ENCODE measurements around the gene LAPTM5.
"Not testable (repeated sequence)": the region's sequence is repeated elsewhere in the genome, so short reads cannot be mapped to it uniquely, and the experiment has no call there.

The LAPTM5 gene

GRCh38 chr1:30757352-30758120 lies at the start of gene LAPTM5:
TSS of gene LAPTM5 (minus strand) at chr1:30757774. CDS start at chr1:30757745, 29 bp downstream.
- in situ Hi-C loops (cut with HindIII; ENCODE audit: low pct_ligation_motif_present, low pct_unique_long_range_greater_than_20kb, low sequenced_read_pairs), result no loop called here
- no peak for DNase-seq

- in situ Hi-C loops (cut with HindIII; ENCODE audit: low pct_ligation_motif_present, low pct_unique_long_range_greater_than_20kb, low sequenced_read_pairs), result loop anchor here (25.0 kb wide), 1 partner anchor 106 kb away; the partner anchor contains the start of gene SDC3
- no peak for DNase-seq
Measured at GRCh38 chr1:30806381-30807317, 49.1 kb upstream of the LAPTM5 start.

DNA sequence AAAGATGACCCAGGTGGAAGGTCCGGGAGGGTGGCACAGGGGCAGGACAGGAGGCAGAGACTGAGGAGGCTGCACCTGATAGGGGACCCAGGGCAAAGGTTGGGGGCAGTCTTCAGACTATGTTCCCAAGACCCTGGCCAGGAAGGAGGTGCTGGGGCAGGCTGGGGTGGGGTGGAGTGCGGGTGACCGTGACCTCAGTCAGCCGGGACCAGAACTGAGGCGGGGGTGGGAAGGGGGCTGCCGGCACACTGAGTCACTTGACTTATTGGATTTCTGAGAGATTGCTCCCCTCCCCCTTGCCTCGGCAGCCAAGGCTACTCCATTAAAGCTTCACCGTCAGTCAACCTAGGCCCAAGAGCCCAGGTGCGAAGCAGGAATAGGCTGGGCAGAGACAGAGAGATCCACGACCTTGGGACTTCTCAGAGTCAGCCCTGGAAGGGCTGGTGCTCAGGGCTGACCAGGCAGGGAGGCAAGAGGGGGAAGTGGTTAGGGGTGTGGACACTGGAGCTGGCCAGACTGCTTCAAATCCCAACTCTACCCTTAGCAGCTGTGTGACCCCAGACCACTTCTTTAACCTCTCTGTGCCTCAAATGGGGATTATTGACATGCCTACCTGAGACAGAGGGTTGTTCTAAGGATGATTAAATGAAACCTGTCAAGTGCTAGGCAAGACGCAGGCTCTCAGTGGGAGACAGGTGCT lies 47.9 kb upstream of the LAPTM5 start:
- no peak for DNase-seq
- in situ Hi-C loops (cut with HindIII; ENCODE audit: low pct_ligation_motif_present, low pct_unique_long_range_greater_than_20kb, low sequenced_read_pairs), result loop anchor here (25.0 kb wide), 1 partner anchor 107 kb away; the partner anchor contains the start of gene SDC3

- no peak for DNase-seq
- in situ Hi-C loops (cut with HindIII; ENCODE audit: low pct_ligation_motif_present, low pct_unique_long_range_greater_than_20kb, low sequenced_read_pairs), result loop anchor here (25.0 kb wide), 1 partner anchor 107 kb away; the partner anchor contains the start of gene SDC3
Measured at GRCh38 chr1:30804822-30805221, 47.2 kb upstream of the LAPTM5 start.

DNA sequence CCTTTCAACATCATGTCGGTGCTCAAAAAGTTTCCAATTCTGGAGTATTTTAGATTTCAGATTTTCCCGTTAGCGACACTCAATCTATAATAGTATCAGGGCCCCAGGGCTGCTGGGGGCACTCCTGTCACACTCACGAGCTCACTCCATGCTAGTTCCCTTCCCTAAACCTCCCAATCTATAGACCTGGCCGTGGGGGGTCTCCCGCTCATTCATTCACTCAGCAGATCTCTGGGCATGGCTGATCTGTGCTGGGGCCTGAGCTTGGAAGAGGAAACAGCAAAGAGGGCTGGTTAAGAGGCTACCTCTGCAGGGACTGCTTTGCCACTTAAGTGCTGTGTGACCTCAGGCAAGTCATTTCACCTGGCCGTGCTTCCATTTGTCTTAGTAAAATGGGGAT lies 46.8 kb upstream of the LAPTM5 start:
- in situ Hi-C loops (cut with HindIII; ENCODE audit: low pct_ligation_motif_present, low pct_unique_long_range_greater_than_20kb, low sequenced_read_pairs), result loop anchor here (25.0 kb wide), 1 partner anchor 108 kb away; the partner anchor contains the start of gene SDC3
- no peak for DNase-seq

DNA sequence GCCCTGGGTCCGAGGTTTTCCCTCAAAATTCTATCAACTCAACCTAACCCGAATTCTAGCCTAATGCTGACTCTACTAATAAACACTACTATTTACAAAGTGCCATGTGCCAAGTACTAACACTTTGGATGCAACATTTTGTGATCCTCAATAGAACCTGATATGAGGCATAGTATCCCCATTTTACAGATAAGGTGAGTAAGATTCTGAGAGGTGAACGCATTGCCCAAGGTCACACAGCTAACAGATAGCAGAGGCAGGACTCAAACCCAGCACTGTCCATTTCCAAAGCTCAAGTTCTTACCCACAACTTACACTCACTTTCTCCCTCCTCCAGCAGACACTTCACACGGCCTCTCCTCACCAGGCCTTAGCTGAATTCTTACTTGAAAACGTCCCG lies 46.0 kb upstream of the LAPTM5 start:
- in situ Hi-C loops (cut with HindIII; ENCODE audit: low pct_ligation_motif_present, low pct_unique_long_range_greater_than_20kb, low sequenced_read_pairs), result loop anchor here (25.0 kb wide), 1 partner anchor 109 kb away; the partner anchor contains the start of gene SDC3
- DNase-seq, result no peak

DNA sequence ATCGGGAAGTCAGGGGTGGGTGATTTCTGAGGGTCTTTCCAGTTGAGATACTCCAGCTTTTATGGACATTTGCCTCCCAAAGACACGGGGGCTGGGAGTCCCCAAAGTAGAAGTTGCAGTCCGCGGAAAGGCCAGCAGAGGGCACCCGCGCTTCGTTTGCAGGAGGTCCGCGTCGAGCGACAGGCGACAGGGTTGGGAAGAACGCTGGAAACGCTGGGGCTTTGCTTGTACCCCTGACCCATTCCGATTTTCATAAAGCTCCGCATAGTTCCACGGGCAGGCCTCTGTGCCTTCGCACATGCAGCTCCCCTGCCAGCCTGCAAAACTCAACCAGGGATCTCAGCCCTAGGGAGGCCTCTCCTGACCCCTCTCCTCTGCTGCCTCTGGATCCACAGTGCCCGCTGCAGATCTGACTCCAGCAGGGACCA lies 44.2 kb upstream of the LAPTM5 start:
- peak; percentile 55 for DNase-seq
- in situ Hi-C loops (cut with HindIII; ENCODE audit: low pct_ligation_motif_present, low pct_unique_long_range_greater_than_20kb, low sequenced_read_pairs), result loop anchor here (25.0 kb wide), 1 partner anchor 111 kb away; the partner anchor contains the start of gene SDC3

GRCh38 chr1:30799233-30799511 lies 41.6 kb upstream of the LAPTM5 start:
- in situ Hi-C loops (cut with HindIII; ENCODE audit: low pct_ligation_motif_present, low pct_unique_long_range_greater_than_20kb, low sequenced_read_pairs), result no loop called here
- DNase-seq, result no peak

GRCh38 chr1:30798389-30799232 lies 41.0 kb upstream of the LAPTM5 start:
- in situ Hi-C loops (cut with HindIII; ENCODE audit: low pct_ligation_motif_present, low pct_unique_long_range_greater_than_20kb, low sequenced_read_pairs), result no loop called here
- no peak for DNase-seq

DNA sequence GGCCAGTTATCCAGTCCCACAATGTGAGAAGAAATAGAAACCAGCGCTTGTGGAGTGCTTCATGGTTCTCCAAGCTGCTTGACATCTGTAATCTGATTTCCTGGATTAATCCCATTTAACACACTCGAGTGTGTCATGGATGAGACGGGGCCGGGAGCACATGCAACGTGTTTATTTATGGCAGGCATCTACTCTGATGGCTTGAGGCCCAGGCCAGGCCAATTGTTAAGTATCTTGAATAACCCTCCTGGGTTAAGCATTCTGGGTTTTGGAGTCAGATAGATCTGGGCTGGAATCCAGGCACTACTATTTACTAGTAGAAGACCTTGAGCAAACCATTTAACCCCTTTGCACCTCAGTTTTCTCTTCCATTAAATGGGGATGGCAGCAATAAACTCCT lies 37.5 kb upstream of the LAPTM5 start:
- DNase-seq, result no peak
- in situ Hi-C loops (cut with HindIII; ENCODE audit: low pct_ligation_motif_present, low pct_unique_long_range_greater_than_20kb, low sequenced_read_pairs), result no loop called here

GRCh38 chr1:30794260-30794659 lies 36.7 kb upstream of the LAPTM5 start:
- DNase-seq, result no peak
- in situ Hi-C loops (cut with HindIII; ENCODE audit: low pct_ligation_motif_present, low pct_unique_long_range_greater_than_20kb, low sequenced_read_pairs), result no loop called here

DNA sequence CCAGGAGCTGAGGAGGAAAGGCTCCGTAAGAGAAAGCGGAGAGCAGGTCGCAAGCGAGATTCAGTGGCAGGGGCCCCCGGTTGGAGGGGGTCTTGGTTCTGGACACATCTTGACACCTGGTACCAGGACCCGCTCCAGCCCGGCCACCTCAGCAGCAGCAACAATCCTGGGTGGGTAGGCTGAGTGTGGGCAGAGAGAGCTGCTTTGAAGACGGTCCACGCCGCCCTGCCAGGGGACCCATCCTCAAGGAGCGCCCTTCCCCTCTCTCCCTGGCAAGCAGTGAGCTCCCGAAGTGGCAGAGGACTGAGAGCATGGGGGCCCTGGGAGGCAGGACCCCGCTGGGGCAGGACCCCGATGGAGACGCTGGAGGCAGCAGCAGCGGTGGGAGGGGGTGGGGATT lies 35.6 kb upstream of the LAPTM5 start:
- in situ Hi-C loops (cut with HindIII; ENCODE audit: low pct_ligation_motif_present, low pct_unique_long_range_greater_than_20kb, low sequenced_read_pairs), result no loop called here
- DNase-seq, result no peak

DNA sequence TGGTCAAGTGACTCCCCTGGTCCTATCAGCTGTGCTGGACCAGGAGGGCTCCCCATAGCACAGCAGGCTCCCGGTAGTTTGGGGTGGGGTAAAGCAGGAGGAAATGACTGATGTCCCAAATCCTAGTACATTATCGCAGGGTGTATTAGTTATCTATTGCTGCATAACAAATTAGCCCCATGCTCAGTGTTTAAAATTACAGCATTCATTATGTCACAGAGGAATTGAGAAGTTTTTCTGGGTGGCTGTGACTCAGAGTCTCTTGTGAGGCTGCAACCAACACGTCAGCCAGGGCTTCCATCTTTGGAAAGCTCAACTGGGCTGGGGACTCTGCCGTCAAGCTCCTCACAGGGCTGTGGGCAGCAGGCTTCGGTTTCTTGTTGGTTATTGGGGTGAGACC lies 34.3 kb upstream of the LAPTM5 start:
- no peak for DNase-seq
- in situ Hi-C loops (cut with HindIII; ENCODE audit: low pct_ligation_motif_present, low pct_unique_long_range_greater_than_20kb, low sequenced_read_pairs), result no loop called here

- DNase-seq, result no peak
- in situ Hi-C loops (cut with HindIII; ENCODE audit: low pct_ligation_motif_present, low pct_unique_long_range_greater_than_20kb, low sequenced_read_pairs), result no loop called here
Measured at GRCh38 chr1:30790850-30791778, 33.5 kb upstream of the LAPTM5 start.

GRCh38 chr1:30790256-30790525 lies 32.6 kb upstream of the LAPTM5 start:
- DNase-seq; in situ Hi-C loops (cut with HindIII; ENCODE audit: low pct_ligation_motif_present, low pct_unique_long_range_greater_than_20kb, low sequenced_read_pairs): not testable (repeated sequence)

DNA sequence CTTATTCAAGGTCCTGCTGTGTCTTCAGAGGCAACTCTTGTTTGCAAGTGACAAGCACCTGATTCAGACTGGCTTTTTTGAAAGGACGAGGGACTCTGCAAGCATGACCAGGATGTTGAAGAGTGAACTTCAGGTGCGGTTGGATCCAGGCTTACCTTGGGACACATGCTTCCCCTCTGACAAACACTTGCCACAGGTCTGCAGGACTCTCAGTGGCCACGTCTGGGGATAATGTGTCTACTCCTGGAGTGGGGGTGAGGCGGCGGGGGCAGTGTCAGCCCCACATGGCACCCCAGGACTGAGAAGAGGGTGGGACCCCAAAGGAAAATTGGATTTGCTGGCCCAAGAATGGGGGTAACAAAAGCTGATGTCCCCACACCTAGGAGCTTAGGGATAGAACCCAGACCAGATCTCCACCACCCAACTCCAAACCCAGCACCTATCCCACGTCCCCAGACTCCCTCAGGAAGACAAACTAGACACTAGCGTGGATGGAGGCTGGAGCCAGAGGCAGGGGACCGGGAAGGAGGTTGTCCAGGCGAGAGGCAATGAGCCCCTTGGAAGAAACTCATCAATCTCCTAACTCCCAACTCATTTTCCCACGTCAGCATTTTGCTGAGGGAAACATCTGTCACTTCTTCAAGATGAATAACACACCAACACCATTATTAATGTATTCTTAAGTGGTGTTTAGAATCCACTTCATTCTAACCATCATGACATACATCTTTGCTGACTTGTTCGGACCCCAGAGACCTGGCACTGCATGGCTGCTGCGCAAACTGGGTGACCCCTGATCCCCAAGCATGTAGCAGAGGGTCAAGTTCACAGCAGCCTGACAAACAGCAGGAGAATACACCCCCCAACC lies 32.0 kb upstream of the LAPTM5 start:
- DNase-seq, result no peak
- in situ Hi-C loops (cut with HindIII; ENCODE audit: low pct_ligation_motif_present, low pct_unique_long_range_greater_than_20kb, low sequenced_read_pairs), result no loop called here

All from ACHN (cell line).